Spleen (tissue), 11 donors: Measurements from ENCODE around the gene VAV1. TPM values are rescaled to one million over a fixed set of nuclear protein-coding genes. Genes with fewer than 3 reads are reported as not detected.

Source experiments
- DNase-seq: peaks from one replicate; pipeline ENCODE4 v3.0.0-alpha.2; 2020
- H3K27ac ChIP-seq, 8 donors: fragments of 200-600 bp; sonication (generic) in 7 of 8; 1 replicate in 4 of 8; 2 replicates in 4 of 8; pipeline versions ENCODE4 v1.5.0 to v1.8.0; 2016 to 2021; ENCODE audit warnings: inconsistent platforms in 4 of 8, mild to moderate bottlenecking in 4 of 8, moderate library complexity in 1 of 8
- H3K27me3 ChIP-seq, 7 donors: fragments of 200-600 bp; sonication (generic) in 6 of 7; replicated peaks in 1 of 7; 1 replicate in 4 of 7; 2 replicates in 3 of 7; pipeline versions ENCODE4 v1.5.0 to v1.8.0; 2016 to 2021; ENCODE audit warnings: inconsistent platforms in 3 of 7, mild to moderate bottlenecking in 1 of 7
- H3K36me3 ChIP-seq, 6 donors: fragments of 200-600 bp; sonication (generic) in 5 of 6; 1 replicate in 4 of 6; 2 replicates in 2 of 6; pipeline versions ENCODE4 v1.5.0 to v1.8.0; 2016 to 2021; ENCODE audit warnings: inconsistent platforms in 2 of 6
- H3K4me1 ChIP-seq, 6 donors: fragments of 200-600 bp; sonication (generic) in 5 of 6; 1 replicate in 3 of 6; 2 replicates in 3 of 6; pipeline versions ENCODE4 v1.5.0 to v1.8.0; 2016 to 2021; ENCODE audit warnings: inconsistent platforms in 3 of 6
- H3K4me3 ChIP-seq, 8 donors: fragments of 200-600 bp; sonication (generic) in 7 of 8; 1 replicate in 4 of 8; 2 replicates in 4 of 8; pipeline versions ENCODE4 v1.5.0 to v1.8.0; 2016 to 2021; ENCODE audit warnings: inconsistent platforms in 4 of 8, mild to moderate bottlenecking in 4 of 8, moderate library complexity in 2 of 8
- H3K9me3 ChIP-seq, 8 donors: fragments of 200-600 bp; sonication (generic) in 7 of 8; 1 replicate in 4 of 8; 2 replicates in 4 of 8; pipeline versions ENCODE4 v1.5.0 to v1.8.0; 2016 to 2021; ENCODE audit warnings: inconsistent platforms in 4 of 8
- POLR2A ChIP-seq, 3 donors: fragments of 450-650 bp; IDR thresholded peaks; one replicate each; pipeline ENCODE4 v1.5.1; 2017; ENCODE audit warnings: antibody characterized with exemption in 3 of 3, mild to moderate bottlenecking in 1 of 3
- POLR2AphosphoS5 ChIP-seq, 3 donors: sonication (generic); formaldehyde crosslinking; IDR thresholded peaks; one replicate each; pipeline ENCODE4 v1.5.1; 2017; ENCODE audit warnings: antibody characterized with exemption in 3 of 3
- WGBS, 5 donors: extraction: QIAGEN DNeasy Blood & Tissue Kit in 3 of 5; methylation state at CpG; one replicate each; pipeline versions ENCODE4 v1.1.5 to v1.1.7; 2013 to 2018; 5-methylcytosine and 5-hydroxymethylcytosine counted together
- intact Hi-C: fragments of 100-400 bp; cut with DNase I; formaldehyde crosslinking; loops from one replicate; pipeline ENCODE4 v1.15.0; 2023; ENCODE audit warnings: low total_unique reads
- polyA plus RNA-seq, 3 donors: library from polyadenylated mRNA; stranded (reverse); fragments of 200-250 nt; gene quantifications; one replicate each; pipeline ENCODE4 v1.2.1, GENCODE V29; 2013
- total RNA-seq, 7 donors: library from RNA; depleted of rRNA in 3 of 7; stranded (reverse); fragments of >200 nt in 3 of 7; fragmentation: NEBNext Ultra II Directional in 4 of 7; extraction: Animal tissue kit (Norgen Biotek cat#: 25700) in 4 of 7; gene quantifications; one replicate each; pipeline versions ENCODE4 v1.1.0 to v1.2.1, GENCODE V29; 2016 to 2021
- TF ChIP-seq, protein P1 (sequence below), 11 experiments: fragments of 200-600 bp in 7 of 11; fragments of 450-650 bp in 4 of 11; sonication (generic) in 4 of 11; IDR thresholded peaks in 8 of 11; conservative IDR thresholded peaks in 3 of 11; 1 replicate in 7 of 11; 2 replicates in 4 of 11; pipeline versions ENCODE4 v1.4.0 to v1.8.0; 2016 to 2021; ENCODE audit warnings: antibody characterized with exemption in 11 of 11, inconsistent platforms in 4 of 11, mild to moderate bottlenecking in 1 of 11
- donor health status: healthy with polysubstance abuse.
- donor health status: DM: no; HTN: no; CAD: no; lungs with moderate emphysema.
- donor health status: DM: no; HTN: no; CAD: no.
- donor health status: Bipolar disorder and iron deficiency.
- donor health status: healthy.
- donor health status: DM: no; HTN: no; CAD: no.
- donor health status: DM: yes; HTN: yes; CAD: no.

Gene VAV1
- total and polyA plus RNA-seq, 10 donors: 34.8 to 151 (median 83.1) TPM

DNA sequence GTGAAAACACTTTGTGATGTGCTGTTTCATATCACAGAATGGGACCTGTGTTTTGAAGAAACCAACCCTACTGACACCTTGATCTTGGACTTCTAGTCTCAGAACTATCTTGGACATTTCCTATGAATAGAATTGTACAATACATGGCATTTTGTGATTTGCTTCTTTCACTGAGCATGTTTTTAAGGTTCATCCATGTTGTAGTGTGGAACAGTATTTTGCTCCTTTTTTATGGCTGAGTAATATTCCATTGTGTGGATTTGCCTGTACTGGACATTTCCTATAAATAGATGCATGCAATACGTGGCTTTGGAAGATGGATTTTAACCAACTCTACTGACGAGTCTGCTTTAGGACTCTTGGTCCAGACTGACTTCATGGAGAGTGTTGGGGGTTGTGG is 46.8 kb downstream of the VAV1 start:
- Histone ChIP-seq H3K27me3 (no peaks in the 10 kb centered on the region), H3K4me3 (no peak overlapping the region), H3K4me1 (peaks cover 0 to 29% (median 3%) of the 10 kb centered on the region in 6 donors), H3K36me3 (peaks cover 0 to 84% (median 38%) of the 10 kb centered on the region in 6 donors), H3K9me3 (peaks cover 0 to 17% (median 15%) of the 10 kb centered on the region in 8 donors), H3K27ac (no peak overlapping the region)
- intact Hi-C loops: no loop called here
- DNase-seq: no peak
- no peak for TF ChIP-seq POLR2AphosphoS5 (IDR thresholded peaks at IDR 0.05)
- 89 to 96% (median 93%) methylated on average over 2 of the region's 2 CpGs for WGBS, 5 donors

DNA sequence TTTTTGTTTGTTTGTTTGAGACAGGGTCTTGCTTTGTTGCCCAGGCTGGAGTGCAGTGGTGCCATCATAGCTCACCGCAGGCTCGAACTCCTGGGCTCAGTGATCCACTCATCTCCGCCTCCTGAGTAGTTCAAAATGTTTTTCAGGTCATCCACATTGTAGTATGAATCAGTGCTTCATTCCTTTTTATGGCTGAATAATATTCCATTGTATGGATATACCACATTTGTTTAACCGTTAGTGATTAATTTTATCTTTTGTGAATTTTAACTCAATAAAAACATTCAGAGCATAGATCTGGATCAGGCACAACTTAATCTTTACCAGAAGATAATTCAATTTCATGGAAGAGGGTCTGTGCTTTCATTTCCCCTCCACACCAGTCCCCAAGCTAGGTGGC is 47.7 kb downstream of the VAV1 start:
- TF ChIP-seq POLR2A (IDR thresholded peaks at IDR 0.05): no peak
- TF ChIP-seq, protein P1, sequence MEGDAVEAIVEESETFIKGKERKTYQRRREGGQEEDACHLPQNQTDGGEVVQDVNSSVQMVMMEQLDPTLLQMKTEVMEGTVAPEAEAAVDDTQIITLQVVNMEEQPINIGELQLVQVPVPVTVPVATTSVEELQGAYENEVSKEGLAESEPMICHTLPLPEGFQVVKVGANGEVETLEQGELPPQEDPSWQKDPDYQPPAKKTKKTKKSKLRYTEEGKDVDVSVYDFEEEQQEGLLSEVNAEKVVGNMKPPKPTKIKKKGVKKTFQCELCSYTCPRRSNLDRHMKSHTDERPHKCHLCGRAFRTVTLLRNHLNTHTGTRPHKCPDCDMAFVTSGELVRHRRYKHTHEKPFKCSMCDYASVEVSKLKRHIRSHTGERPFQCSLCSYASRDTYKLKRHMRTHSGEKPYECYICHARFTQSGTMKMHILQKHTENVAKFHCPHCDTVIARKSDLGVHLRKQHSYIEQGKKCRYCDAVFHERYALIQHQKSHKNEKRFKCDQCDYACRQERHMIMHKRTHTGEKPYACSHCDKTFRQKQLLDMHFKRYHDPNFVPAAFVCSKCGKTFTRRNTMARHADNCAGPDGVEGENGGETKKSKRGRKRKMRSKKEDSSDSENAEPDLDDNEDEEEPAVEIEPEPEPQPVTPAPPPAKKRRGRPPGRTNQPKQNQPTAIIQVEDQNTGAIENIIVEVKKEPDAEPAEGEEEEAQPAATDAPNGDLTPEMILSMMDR (IDR thresholded peaks at IDR 0.05 in 8 of 11, conservative IDR thresholded peaks at IDR 0.05 in 3 of 11): no peak
- no peak for TF ChIP-seq POLR2AphosphoS5 (IDR thresholded peaks at IDR 0.05)
- DNase-seq: no peak
- WGBS, 5 donors: 92 to 99% (median 95%) methylated on average over 4 of the region's 4 CpGs
- Histone ChIP-seq H3K9me3 (peaks cover 0 to 17% (median 15%) of the 10 kb centered on the region in 8 donors), H3K27me3 (no peaks in the 10 kb centered on the region), H3K36me3 (peaks cover 0 to 90% (median 47%) of the 10 kb centered on the region in 6 donors), H3K4me3 (no peak overlapping the region), H3K27ac (no peak overlapping the region), H3K4me1 (peaks cover 0 to 20% (median 0%) of the 10 kb centered on the region in 6 donors)
- intact Hi-C loops: no loop called here

DNA sequence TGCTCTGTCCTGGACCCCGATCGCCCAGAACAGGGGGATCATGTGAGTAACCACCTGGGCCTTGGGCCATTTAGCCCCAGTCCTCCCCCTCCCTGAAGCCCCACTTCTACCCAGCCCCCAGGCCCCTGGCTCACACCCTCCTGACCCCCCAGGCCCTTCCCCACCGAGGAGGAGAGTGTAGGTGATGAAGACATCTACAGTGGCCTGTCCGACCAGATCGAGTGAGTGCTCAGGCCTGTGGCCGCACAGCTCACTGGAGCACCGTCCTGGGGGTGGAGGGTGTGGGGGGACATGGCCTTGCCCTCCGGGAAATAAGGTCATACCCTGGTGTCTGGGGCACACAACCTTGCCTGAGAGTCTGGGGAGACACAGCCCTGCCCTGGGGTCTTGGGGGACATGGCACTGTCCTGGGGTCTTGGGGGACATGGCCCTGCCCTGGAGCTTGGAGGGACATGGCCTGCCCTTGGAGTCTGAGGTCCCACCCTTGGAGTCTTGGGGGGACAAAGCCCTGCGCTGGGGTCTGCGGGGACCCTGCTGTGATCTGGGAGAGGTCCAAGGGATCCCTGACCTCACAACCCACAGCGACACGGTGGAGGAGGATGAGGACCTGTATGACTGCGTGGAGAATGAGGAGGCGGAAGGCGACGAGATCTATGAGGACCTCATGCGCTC is 49.3 kb downstream of the VAV1 start:
- Histone ChIP-seq H3K4me1 (peaks cover 0 to 7% (median 0%) of the 10 kb centered on the region in 6 donors), H3K27me3 (no peaks in the 10 kb centered on the region), H3K36me3 (peaks cover 0 to 91% (median 62%) of the 10 kb centered on the region in 6 donors), H3K4me3 (no peak overlapping the region), H3K27ac (no peak overlapping the region), H3K9me3 (peaks cover 0 to 17% (median 15%) of the 10 kb centered on the region in 8 donors)
- WGBS, 5 donors: 88 to 93% (median 91%) methylated on average over 8 to 17 of the region's 17 CpGs
- TF ChIP-seq, protein P1 (IDR thresholded peaks at IDR 0.05 in 8 of 11, conservative IDR thresholded peaks at IDR 0.05 in 3 of 11): no peak
- no peak for TF ChIP-seq POLR2A (IDR thresholded peaks at IDR 0.05)
- TF ChIP-seq POLR2AphosphoS5 (IDR thresholded peaks at IDR 0.05): no peak
- DNase-seq: no peak
- intact Hi-C loops: no loop called here

DNA sequence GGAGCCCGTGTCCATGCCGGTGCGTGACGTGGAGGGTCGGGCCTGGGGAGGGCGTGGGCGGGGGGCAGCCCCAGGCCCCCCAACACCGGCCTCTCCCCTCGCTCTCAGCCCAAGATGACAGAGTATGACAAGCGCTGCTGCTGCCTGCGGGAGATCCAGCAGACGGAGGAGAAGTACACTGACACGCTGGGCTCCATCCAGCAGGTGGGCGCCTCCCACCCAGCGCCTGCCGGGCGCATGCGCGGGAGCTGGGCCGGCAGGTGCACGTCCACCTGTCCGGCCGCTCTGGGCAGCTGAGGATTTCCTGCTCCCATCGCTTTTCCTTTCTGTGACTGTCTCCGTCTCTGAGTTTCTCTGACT is 49.8 kb downstream of the VAV1 start:
- intact Hi-C loops: no loop called here

DNA sequence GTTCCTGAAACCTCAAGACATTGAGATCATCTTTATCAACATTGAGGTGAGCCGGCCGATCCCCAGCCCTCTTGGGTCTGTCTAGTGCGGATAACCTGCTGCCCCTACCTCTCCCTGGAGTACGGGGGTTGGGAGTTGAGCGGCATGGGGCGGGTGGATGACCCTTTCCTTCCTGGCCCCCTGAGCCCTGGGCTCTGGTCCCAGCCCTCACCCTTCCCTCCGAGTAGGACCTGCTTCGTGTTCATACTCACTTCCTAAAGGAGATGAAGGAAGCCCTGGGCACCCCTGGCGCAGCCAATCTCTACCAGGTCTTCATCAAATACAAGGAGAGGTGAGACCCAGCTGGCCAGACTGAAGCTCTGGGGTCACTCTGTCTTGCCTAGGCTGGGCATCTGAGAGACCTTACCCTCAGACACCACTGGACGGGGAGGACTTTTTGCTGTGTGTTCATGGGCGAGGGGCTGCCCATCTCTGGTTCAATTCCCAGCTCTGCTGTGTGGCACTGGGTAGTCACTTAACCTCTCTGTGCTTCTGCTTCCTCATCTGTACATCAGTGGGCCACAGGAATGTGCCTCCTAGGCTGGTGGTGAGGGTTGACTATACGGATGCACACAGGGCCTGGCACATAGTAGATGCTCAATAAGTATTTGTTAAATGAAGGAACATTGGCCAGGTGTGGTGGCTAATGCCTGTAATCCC is 52.7 kb downstream of the VAV1 start:
- peaks cover 0 to 6% (median 4%) of the 10 kb centered on the region in 8 donors for H3K9me3 ChIP-seq
- H3K27me3 ChIP-seq: peaks cover 0 to 4% (median 0%) of the 10 kb centered on the region in 7 donors
- no peak overlapping the region for H3K4me3 ChIP-seq
- intact Hi-C loops: no loop called here
- H3K36me3 ChIP-seq: peaks cover 0 to 98% (median 90%) of the 10 kb centered on the region in 6 donors
- no peak overlapping the region for H3K27ac ChIP-seq
- no peaks in the 10 kb centered on the region for H3K4me1 ChIP-seq
- no peak for DNase-seq
- TF ChIP-seq, protein P1 (IDR thresholded peaks at IDR 0.05 in 8 of 11, conservative IDR thresholded peaks at IDR 0.05 in 3 of 11): no peak
- TF ChIP-seq POLR2A (IDR thresholded peaks at IDR 0.05): no peak
- TF ChIP-seq POLR2AphosphoS5 (IDR thresholded peaks at IDR 0.05): no peak
- WGBS, 5 donors: 86 to 94% (median 92%) methylated on average over 10 to 12 of the region's 12 CpGs

More for the DNA sequence above, 49.8 kb downstream of the VAV1 start:
- WGBS, 5 donors: 86 to 90% (median 89%) methylated on average over 17 to 25 of the region's 25 CpGs
- Histone ChIP-seq H3K27me3 (no peaks in the 10 kb centered on the region), H3K4me1 (peaks cover 0 to 2% (median 0%) of the 10 kb centered on the region in 6 donors), H3K4me3 (no peak overlapping the region), H3K9me3 (peaks cover 0 to 17% (median 15%) of the 10 kb centered on the region in 8 donors), H3K27ac (no peak overlapping the region), H3K36me3 (peaks cover 0 to 91% (median 68%) of the 10 kb centered on the region in 6 donors)
- TF ChIP-seq POLR2AphosphoS5 (IDR thresholded peaks at IDR 0.05) (peak in 1 of 3 donors; percentile 42), POLR2A (IDR thresholded peaks at IDR 0.05) (no peak)
- DNase-seq: no peak
